22Rv1 (cell line): ENCODE results near the gene OST4.

Experiments used
- H3K27ac ChIP-seq: fragments of 450-650 bp; 2 replicates; pipeline ENCODE4 v1.5.1; 2017
- ZFX ChIP-seq: fragments of 450-650 bp; IDR thresholded peaks from 2 replicates; pipeline ENCODE4 v1.6.1; 2017; ENCODE audit warnings: antibody characterized with exemption, borderline replicate concordance
- TF ChIP-seq, protein P1 (sequence below): fragments of 450-650 bp; IDR thresholded peaks from 2 replicates; pipeline ENCODE4 v1.5.1; 2017; ENCODE audit warnings: mild to moderate bottlenecking

OST4 gene

GRCh38 chr2:27085062-27085672 lies 13.7 kb upstream of the OST4 start:
- H3K27ac ChIP-seq = peak overlapping the region; percentile 79

DNA sequence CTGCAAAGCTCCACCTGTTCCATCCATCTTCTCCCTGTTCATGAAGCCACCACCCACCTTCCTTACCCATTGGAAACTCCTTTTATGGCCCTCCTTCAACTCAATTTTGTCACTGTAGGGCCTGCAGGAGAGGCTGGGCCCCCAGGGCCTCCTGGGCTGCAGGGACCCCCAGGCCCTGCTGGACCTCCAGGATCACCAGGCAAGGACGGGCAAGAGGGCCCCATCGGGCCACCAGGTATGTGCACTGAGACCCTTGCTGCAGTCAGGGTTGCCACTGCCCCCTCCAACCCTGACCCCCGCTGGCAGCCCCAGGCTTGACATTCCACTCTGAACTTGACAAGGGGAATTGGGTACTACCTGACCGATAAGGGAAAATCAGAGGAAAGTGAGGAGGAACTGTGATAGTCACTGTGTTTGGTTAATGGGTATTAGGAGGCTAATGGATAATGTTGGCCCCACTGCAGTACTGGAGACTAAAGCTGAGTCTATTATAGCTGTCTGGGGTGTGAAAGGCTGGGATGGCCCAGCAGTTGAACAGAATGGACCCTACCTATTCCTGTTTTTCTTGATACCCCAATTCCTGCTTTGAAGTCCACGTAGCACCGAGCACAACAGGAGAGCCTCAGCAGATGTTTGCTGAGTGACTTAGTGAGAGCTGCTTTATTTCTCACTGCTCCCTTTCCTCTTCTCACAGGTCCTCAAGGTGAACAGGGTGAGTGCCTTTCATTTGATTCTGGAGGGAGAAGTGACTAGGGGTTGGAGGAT lies 13.0 kb upstream of the OST4 start:
- H3K27ac ChIP-seq = peak overlapping the region; percentile 79; the same call in 1 of the 2 replicates
- no peak for TF ChIP-seq ZFX
- TF ChIP-seq, protein P1, sequence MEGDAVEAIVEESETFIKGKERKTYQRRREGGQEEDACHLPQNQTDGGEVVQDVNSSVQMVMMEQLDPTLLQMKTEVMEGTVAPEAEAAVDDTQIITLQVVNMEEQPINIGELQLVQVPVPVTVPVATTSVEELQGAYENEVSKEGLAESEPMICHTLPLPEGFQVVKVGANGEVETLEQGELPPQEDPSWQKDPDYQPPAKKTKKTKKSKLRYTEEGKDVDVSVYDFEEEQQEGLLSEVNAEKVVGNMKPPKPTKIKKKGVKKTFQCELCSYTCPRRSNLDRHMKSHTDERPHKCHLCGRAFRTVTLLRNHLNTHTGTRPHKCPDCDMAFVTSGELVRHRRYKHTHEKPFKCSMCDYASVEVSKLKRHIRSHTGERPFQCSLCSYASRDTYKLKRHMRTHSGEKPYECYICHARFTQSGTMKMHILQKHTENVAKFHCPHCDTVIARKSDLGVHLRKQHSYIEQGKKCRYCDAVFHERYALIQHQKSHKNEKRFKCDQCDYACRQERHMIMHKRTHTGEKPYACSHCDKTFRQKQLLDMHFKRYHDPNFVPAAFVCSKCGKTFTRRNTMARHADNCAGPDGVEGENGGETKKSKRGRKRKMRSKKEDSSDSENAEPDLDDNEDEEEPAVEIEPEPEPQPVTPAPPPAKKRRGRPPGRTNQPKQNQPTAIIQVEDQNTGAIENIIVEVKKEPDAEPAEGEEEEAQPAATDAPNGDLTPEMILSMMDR = no peak

More at GRCh38 chr2:27085062-27085672, 13.7 kb upstream of the OST4 start:
- TF ChIP-seq ZFX = no peak
- TF ChIP-seq, protein P1 = peak; percentile 60; the same call in 1 of the 2 replicates

DNA sequence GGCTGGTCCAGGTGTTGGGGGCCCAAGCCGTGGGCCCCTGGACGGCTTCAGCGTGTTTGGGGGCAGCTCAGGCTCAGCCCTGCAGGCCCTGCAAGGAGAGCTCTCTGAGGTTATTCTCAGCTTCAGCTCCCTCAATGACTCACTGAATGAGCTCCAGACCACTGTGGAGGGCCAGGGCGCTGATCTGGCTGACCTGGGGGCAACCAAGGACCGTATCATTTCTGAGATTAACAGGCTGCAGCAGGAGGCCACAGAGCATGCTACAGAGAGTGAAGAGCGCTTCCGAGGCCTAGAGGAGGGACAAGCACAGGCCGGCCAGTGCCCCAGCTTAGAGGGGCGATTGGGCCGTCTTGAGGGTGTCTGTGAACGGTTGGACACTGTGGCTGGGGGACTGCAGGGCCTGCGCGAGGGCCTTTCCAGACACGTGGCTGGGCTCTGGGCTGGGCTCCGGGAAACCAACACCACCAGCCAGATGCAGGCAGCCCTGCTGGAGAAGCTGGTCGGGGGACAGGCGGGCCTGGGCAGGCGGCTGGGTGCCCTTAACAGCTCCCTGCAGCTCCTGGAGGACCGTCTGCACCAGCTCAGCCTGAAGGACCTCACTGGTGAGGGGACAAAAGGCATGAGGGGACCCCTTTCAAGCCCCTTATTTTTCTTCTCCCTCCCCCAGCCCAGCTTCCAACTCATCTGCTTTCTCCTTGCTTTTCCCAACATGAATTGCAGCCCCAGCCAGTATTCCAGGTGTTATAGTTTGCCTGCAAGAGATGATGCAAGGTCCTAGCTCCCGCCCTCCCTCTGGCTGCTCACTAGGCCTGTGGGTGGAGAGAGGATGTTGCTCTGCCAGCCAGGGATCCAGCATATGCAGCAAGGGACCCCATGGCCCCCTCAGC lies 12.2 kb upstream of the OST4 start:
- H3K27ac ChIP-seq = no peak overlapping the region
- TF ChIP-seq, protein P1 = no peak
- TF ChIP-seq ZFX = no peak

DNA sequence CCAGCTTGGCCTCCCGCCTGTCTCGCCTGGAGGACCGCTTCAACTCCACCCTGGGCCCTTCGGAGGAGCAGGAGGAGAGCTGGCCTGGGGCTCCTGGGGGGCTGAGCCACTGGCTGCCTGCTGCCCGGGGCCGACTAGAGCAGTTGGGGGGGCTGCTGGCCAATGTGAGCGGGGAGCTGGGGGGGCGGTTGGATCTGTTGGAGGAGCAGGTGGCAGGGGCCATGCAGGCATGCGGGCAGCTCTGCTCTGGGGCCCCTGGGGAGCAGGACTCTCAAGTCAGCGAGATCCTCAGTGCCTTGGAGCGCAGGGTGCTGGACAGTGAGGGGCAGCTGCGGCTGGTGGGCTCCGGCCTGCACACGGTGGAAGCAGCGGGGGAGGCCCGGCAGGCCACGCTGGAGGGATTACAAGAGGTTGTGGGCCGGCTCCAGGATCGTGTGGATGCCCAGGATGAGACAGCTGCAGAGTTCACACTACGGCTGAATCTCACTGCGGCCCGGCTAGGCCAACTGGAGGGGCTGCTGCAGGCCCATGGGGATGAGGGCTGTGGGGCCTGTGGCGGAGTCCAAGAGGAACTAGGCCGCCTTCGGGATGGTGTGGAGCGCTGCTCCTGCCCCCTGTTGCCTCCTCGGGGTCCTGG lies 11.4 kb upstream of the OST4 start:
- H3K27ac ChIP-seq = no peak overlapping the region
- TF ChIP-seq ZFX = no peak

DNA sequence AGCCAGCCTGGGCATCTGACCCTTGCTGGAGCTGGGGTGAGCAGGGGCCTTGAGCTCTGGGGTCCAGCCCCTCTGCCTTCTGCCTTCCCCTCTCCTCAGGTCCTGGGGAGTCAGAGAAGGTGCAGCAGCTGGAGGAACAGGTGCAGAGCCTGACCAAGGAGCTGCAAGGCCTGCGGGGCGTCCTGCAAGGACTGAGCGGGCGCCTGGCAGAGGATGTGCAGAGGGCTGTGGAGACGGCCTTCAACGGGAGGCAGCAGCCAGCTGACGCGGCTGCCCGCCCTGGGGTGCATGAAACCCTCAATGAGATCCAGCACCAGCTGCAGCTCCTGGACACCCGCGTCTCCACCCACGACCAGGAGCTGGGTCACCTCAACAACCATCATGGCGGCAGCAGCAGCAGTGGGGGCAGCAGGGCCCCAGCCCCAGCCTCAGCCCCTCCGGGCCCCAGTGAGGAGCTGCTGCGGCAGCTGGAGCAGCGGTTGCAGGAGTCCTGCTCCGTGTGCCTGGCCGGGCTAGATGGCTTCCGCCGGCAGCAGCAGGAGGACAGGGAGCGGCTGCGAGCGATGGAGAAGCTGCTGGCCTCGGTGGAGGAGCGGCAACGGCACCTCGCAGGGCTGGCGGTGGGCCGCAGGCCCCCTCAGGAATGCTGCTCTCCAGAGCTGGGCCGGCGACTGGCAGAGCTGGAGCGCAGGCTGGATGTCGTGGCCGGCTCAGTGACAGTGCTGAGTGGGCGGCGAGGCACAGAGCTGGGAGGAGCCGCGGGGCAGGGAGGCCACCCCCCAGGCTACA lies 10.7 kb upstream of the OST4 start:
- TF ChIP-seq, protein P1 = no peak
- no peak for TF ChIP-seq ZFX
- H3K27ac ChIP-seq = peak overlapping the region; percentile 74

- no peak overlapping the region for H3K27ac ChIP-seq
- TF ChIP-seq, protein P1 = no peak
- TF ChIP-seq ZFX = no peak
Observed at GRCh38 chr2:27080603-27080936, 9.1 kb upstream of the OST4 start.

GRCh38 chr2:27080140-27080469 lies 8.7 kb upstream of the OST4 start:
- H3K27ac ChIP-seq = no peak overlapping the region
- TF ChIP-seq ZFX = no peak
- TF ChIP-seq, protein P1 = no peak
